ENCODE results near the gene NDNF.

The NDNF gene

GRCh38 chr4:121053601-121054143 is 18.7 kb downstream of the NDNF start:
- TF ChIP-seq CTCF (IDR thresholded peaks at IDR 0.05; ENCODE audit: borderline replicate concordance, control extremely low read depth, extremely low read depth, insufficient read depth, missing control alignments), result no peak
- DNase-seq (ENCODE audit: low spot score), result no peak
- in situ Hi-C loops (cut with MboI; ENCODE audit: low sequenced_read_pairs, unreplicated experiment), result no loop called here

- no peak for TF ChIP-seq CTCF (IDR thresholded peaks at IDR 0.05; ENCODE audit: borderline replicate concordance, control extremely low read depth, extremely low read depth, insufficient read depth, missing control alignments)
- in situ Hi-C loops (cut with MboI; ENCODE audit: low sequenced_read_pairs, unreplicated experiment), result no loop called here
- no peak for DNase-seq (ENCODE audit: low spot score)
Observed at GRCh38 chr4:121050300-121050699, 22.0 kb downstream of the NDNF start.

GRCh38 chr4:121049072-121049599 is 23.2 kb downstream of the NDNF start:
- in situ Hi-C loops (cut with MboI; ENCODE audit: low sequenced_read_pairs, unreplicated experiment), result no loop called here
- DNase-seq (ENCODE audit: low spot score), result no peak
- no peak for TF ChIP-seq CTCF (IDR thresholded peaks at IDR 0.05; ENCODE audit: borderline replicate concordance, control extremely low read depth, extremely low read depth, insufficient read depth, missing control alignments)

- no peak for TF ChIP-seq CTCF (IDR thresholded peaks at IDR 0.05; ENCODE audit: borderline replicate concordance, control extremely low read depth, extremely low read depth, insufficient read depth, missing control alignments)
- DNase-seq (ENCODE audit: low spot score), result no peak
- in situ Hi-C loops (cut with MboI; ENCODE audit: low sequenced_read_pairs, unreplicated experiment), result no loop called here
Observed at GRCh38 chr4:121048165-121048564, 24.2 kb downstream of the NDNF start.

- in situ Hi-C loops (cut with MboI; ENCODE audit: low sequenced_read_pairs, unreplicated experiment), result no loop called here
- DNase-seq (ENCODE audit: low spot score), result no peak
- TF ChIP-seq CTCF (IDR thresholded peaks at IDR 0.05; ENCODE audit: borderline replicate concordance, control extremely low read depth, extremely low read depth, insufficient read depth, missing control alignments), result no peak
Observed at GRCh38 chr4:121041307-121042090, 30.8 kb downstream of the NDNF start.

GRCh38 chr4:121034017-121034416 is 38.3 kb downstream of the NDNF start:
- in situ Hi-C loops (cut with MboI; ENCODE audit: low sequenced_read_pairs, unreplicated experiment), result no loop called here
- DNase-seq (ENCODE audit: low spot score), result no peak
- TF ChIP-seq CTCF (IDR thresholded peaks at IDR 0.05; ENCODE audit: borderline replicate concordance, control extremely low read depth, extremely low read depth, insufficient read depth, missing control alignments), result no peak

Measured in GM13976 (cell line).